ENCODE data around the gene TMEM98. TPM values are rescaled to one million over a fixed set of nuclear protein-coding genes. Genes with fewer than 3 reads are reported as not detected.

TMEM98 gene
- total RNA-seq, 1 donor from 2014 or later: 97.6 TPM

DNA sequence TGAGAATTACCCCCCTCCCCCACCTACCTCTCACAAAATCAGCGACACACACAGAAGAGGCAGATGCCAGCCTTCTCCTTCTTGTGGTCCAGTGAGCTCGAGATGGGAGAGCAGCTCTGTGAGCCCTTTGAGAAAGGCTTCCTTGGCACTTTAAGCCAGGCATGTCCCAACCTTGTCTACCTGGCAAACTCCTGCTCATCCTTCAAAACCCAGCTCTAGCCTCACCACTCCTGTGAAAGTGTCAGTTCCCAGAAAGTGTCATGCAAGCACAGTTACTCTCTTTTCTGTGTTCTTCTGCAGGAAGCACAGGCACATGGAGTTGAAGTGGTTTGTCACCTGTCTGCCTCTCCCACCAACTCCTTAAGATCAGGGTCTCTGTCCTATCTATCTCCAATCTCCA lies 1.6 kb downstream of the TMEM98 start:
- Mint-ChIP-seq H3K36me3 (ENCODE audit: unreplicated experiment) (peaks cover 13% of the 10 kb centered on the region), H3K27me3 (ENCODE audit: unreplicated experiment) (no peaks in the 10 kb centered on the region), H3K4me3 (ENCODE audit: unreplicated experiment) (no peak overlapping the region), H3K4me1 (ENCODE audit: unreplicated experiment) (peaks cover 8% of the 10 kb centered on the region), H3K9me3 (ENCODE audit: unreplicated experiment) (no peaks in the 10 kb centered on the region), H3K27ac (ENCODE audit: unreplicated experiment) (no peak overlapping the region)
- TF ChIP-seq CTCF (IDR thresholded peaks at IDR 0.05): no peak
- no peak for DNase-seq (ENCODE audit: extremely low spot score, unreplicated experiment)

DNA sequence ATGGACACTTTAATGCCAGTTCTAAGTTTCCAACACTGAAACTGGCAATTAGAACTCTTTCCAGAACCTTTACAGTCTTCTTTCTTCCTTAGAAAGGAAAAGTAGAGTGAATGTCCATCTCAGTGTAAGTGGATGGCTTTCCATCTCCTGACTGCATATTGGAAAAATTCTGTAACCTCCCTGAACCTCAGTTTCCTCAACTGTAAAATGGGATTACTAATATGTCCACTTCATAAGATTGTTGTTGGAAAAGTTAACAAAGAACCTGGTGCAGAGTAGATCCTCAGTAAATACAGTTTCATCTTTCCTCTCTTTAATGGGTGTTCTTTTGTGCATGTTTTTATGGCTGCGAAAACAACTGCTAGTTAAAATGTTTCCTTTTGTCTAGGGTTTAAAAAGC lies 2.6 kb downstream of the TMEM98 start:
- no peak for DNase-seq (ENCODE audit: extremely low spot score, unreplicated experiment)
- no peak for TF ChIP-seq CTCF (IDR thresholded peaks at IDR 0.05)
- H3K36me3 Mint-ChIP-seq (ENCODE audit: unreplicated experiment): peaks cover 19% of the 10 kb centered on the region
- H3K4me3 Mint-ChIP-seq (ENCODE audit: unreplicated experiment): no peak overlapping the region
- no peaks in the 10 kb centered on the region for H3K27me3 Mint-ChIP-seq (ENCODE audit: unreplicated experiment)
- no peaks in the 10 kb centered on the region for H3K9me3 Mint-ChIP-seq (ENCODE audit: unreplicated experiment)
- peaks cover 8% of the 10 kb centered on the region for H3K4me1 Mint-ChIP-seq (ENCODE audit: unreplicated experiment)
- H3K27ac Mint-ChIP-seq (ENCODE audit: unreplicated experiment): no peak overlapping the region

DNA sequence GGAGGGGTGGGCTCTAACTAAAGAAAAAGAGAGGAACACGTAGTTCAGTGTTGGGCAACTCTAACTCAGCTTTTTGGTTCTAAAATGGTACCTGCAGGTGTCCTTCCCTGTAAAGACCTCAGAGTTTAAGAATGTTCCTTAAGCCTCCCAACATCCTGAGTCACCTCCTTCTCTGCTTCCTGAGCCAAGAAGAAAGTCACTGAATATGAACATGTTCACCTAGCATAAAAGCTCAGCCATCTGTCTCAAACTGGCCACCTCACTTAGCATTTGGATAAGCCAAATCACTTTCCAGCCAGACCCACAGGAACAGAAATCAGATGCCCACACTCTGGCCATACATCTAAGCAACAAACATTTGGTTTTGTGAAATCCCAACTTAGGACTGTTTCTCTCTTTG lies 3.7 kb downstream of the TMEM98 start:
- Mint-ChIP-seq H3K4me1 (ENCODE audit: unreplicated experiment) (peaks cover 8% of the 10 kb centered on the region), H3K27me3 (ENCODE audit: unreplicated experiment) (no peaks in the 10 kb centered on the region), H3K9me3 (ENCODE audit: unreplicated experiment) (no peaks in the 10 kb centered on the region), H3K27ac (ENCODE audit: unreplicated experiment) (no peak overlapping the region), H3K36me3 (ENCODE audit: unreplicated experiment) (peaks cover 26% of the 10 kb centered on the region), H3K4me3 (ENCODE audit: unreplicated experiment) (no peak overlapping the region)
- TF ChIP-seq CTCF (IDR thresholded peaks at IDR 0.05): no peak
- no peak for DNase-seq (ENCODE audit: extremely low spot score, unreplicated experiment)

- DNase-seq (ENCODE audit: extremely low spot score, unreplicated experiment): no peak
- Mint-ChIP-seq H3K4me3 (ENCODE audit: unreplicated experiment) (no peak overlapping the region), H3K9me3 (ENCODE audit: unreplicated experiment) (no peaks in the 10 kb centered on the region), H3K27ac (ENCODE audit: unreplicated experiment) (no peak overlapping the region), H3K36me3 (ENCODE audit: unreplicated experiment) (peaks cover 39% of the 10 kb centered on the region), H3K27me3 (ENCODE audit: unreplicated experiment) (no peaks in the 10 kb centered on the region), H3K4me1 (ENCODE audit: unreplicated experiment) (peaks cover 5% of the 10 kb centered on the region)
- no peak for TF ChIP-seq CTCF (IDR thresholded peaks at IDR 0.05)
These were observed 5.9 kb downstream of the TMEM98 start for GRCh38 chr17:32933881-32934280.

- H3K4me3 Mint-ChIP-seq (ENCODE audit: unreplicated experiment): no peak overlapping the region
- no peak for TF ChIP-seq CTCF (IDR thresholded peaks at IDR 0.05)
- no peaks in the 10 kb centered on the region for H3K9me3 Mint-ChIP-seq (ENCODE audit: unreplicated experiment)
- H3K36me3 Mint-ChIP-seq (ENCODE audit: unreplicated experiment): peaks cover 52% of the 10 kb centered on the region
- H3K27me3 Mint-ChIP-seq (ENCODE audit: unreplicated experiment): no peaks in the 10 kb centered on the region
- no peak for DNase-seq (ENCODE audit: extremely low spot score, unreplicated experiment)
- H3K4me1 Mint-ChIP-seq (ENCODE audit: unreplicated experiment): no peaks in the 10 kb centered on the region
- H3K27ac Mint-ChIP-seq (ENCODE audit: unreplicated experiment): no peak overlapping the region
These were observed 7.8 kb downstream of the TMEM98 start for GRCh38 chr17:32935726-32936125.

Data from osteocyte (in vitro differentiated cells).